Measurements from ENCODE around the gene RRP12.
A peak's percentile ranks its signal among the peaks of the same experiment; 100 is the strongest.

RRP12 gene

GRCh38 chr10:97445357-97445721 lies 44.2 kb upstream of the RRP12 start:
- Histone ChIP-seq H3K36me3 (ENCODE audit: insufficient read depth, low read length) (peaks cover 6% of the 10 kb centered on the region; the same call in 1 of the 2 replicates), H3K9ac (ENCODE audit: low read length) (peak overlapping the region; percentile 84), H3K79me2 (ENCODE audit: insufficient read depth, low read length) (peaks cover 17% of the 10 kb centered on the region), H3K9me2 (ENCODE audit: low read depth, low read length) (no peaks in the 10 kb centered on the region), H3K27ac (ENCODE audit: low read depth, low read length, poor library complexity, severe bottlenecking) (no peak overlapping the region), H3K4me1 (ENCODE audit: insufficient read depth, low read length, severe bottlenecking) (peaks cover 27% of the 10 kb centered on the region), H4K20me1 (ENCODE audit: insufficient read depth, low read length) (no peaks in the 10 kb centered on the region), H3F3A (ENCODE audit: insufficient read depth, low read length) (no peaks in the 10 kb centered on the region), H3K4me3 (ENCODE audit: low read depth, low read length, poor library complexity, severe bottlenecking) (peak overlapping the region; percentile 92), H3K4me2 (ENCODE audit: low read length) (peak overlapping the region; percentile 94), H3K9me3 (ENCODE audit: low read length) (no peaks in the 10 kb centered on the region), H2AFZ (ENCODE audit: low read length) (no peak overlapping the region), H3K27me3 (ENCODE audit: insufficient read depth, low read length) (no peaks in the 10 kb centered on the region)
- no peak for TF ChIP-seq EZH2 (IDR thresholded peaks at IDR 0.05; ENCODE audit: borderline replicate concordance, low read length)
- TF ChIP-seq, protein P1, sequence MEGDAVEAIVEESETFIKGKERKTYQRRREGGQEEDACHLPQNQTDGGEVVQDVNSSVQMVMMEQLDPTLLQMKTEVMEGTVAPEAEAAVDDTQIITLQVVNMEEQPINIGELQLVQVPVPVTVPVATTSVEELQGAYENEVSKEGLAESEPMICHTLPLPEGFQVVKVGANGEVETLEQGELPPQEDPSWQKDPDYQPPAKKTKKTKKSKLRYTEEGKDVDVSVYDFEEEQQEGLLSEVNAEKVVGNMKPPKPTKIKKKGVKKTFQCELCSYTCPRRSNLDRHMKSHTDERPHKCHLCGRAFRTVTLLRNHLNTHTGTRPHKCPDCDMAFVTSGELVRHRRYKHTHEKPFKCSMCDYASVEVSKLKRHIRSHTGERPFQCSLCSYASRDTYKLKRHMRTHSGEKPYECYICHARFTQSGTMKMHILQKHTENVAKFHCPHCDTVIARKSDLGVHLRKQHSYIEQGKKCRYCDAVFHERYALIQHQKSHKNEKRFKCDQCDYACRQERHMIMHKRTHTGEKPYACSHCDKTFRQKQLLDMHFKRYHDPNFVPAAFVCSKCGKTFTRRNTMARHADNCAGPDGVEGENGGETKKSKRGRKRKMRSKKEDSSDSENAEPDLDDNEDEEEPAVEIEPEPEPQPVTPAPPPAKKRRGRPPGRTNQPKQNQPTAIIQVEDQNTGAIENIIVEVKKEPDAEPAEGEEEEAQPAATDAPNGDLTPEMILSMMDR (IDR thresholded peaks at IDR 0.05; ENCODE audit: low read length), result no peak

GRCh38 chr10:97444212-97444611 lies 43.1 kb upstream of the RRP12 start:
- no peaks in the 10 kb centered on the region for H4K20me1 ChIP-seq (ENCODE audit: insufficient read depth, low read length)
- H3F3A ChIP-seq (ENCODE audit: insufficient read depth, low read length), result no peaks in the 10 kb centered on the region
- peaks cover 27% of the 10 kb centered on the region for H3K4me1 ChIP-seq (ENCODE audit: insufficient read depth, low read length, severe bottlenecking)
- H2AFZ ChIP-seq (ENCODE audit: low read length), result no peak overlapping the region
- TF ChIP-seq EZH2 (IDR thresholded peaks at IDR 0.05; ENCODE audit: borderline replicate concordance, low read length), result no peak
- TF ChIP-seq, protein P1 (IDR thresholded peaks at IDR 0.05; ENCODE audit: low read length), result no peak
- no peak overlapping the region for H3K27ac ChIP-seq (ENCODE audit: low read depth, low read length, poor library complexity, severe bottlenecking)
- no peaks in the 10 kb centered on the region for H3K9me2 ChIP-seq (ENCODE audit: low read depth, low read length)
- H3K9ac ChIP-seq (ENCODE audit: low read length), result peak overlapping the region; percentile 84; the same call in 1 of the 2 replicates
- peaks cover 17% of the 10 kb centered on the region for H3K79me2 ChIP-seq (ENCODE audit: insufficient read depth, low read length)
- H3K27me3 ChIP-seq (ENCODE audit: insufficient read depth, low read length), result no peaks in the 10 kb centered on the region
- H3K4me3 ChIP-seq (ENCODE audit: low read depth, low read length, poor library complexity, severe bottlenecking), result no peak overlapping the region
- H3K9me3 ChIP-seq (ENCODE audit: low read length), result no peaks in the 10 kb centered on the region
- H3K36me3 ChIP-seq (ENCODE audit: insufficient read depth, low read length), result peaks cover 6% of the 10 kb centered on the region; the same call in 1 of the 2 replicates
- peak overlapping the region; percentile 94 for H3K4me2 ChIP-seq (ENCODE audit: low read length)

DNA sequence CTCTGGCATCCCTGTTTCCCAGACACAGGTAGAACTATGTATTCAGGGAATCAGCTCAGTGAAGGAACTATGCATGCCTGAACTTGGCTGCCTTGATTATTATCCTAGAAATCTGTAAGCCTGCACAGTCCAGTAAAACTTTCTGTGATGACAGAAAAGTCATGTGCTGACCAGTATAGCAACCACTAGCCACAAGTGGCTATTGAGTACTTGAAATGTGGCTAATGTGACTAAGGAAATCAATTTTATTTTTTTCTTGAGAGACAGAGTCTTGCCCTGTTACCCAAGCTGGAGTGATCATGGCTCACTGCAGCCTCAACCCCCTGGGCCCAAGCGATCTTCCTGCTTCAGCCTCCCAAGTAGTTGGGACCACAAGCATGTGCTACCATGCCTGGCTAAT lies 41.1 kb upstream of the RRP12 start:
- Histone ChIP-seq H3K27ac (ENCODE audit: low read depth, low read length, poor library complexity, severe bottlenecking) (no peak overlapping the region), H3K9ac (ENCODE audit: low read length) (no peak overlapping the region), H3K79me2 (ENCODE audit: insufficient read depth, low read length) (peaks cover 14% of the 10 kb centered on the region; the same call in 1 of the 2 replicates), H3K36me3 (ENCODE audit: insufficient read depth, low read length) (peaks cover 6% of the 10 kb centered on the region; the same call in 1 of the 2 replicates), H3K4me3 (ENCODE audit: low read depth, low read length, poor library complexity, severe bottlenecking) (no peak overlapping the region), H3K4me2 (ENCODE audit: low read length) (no peak overlapping the region), H2AFZ (ENCODE audit: low read length) (no peak overlapping the region), H3K27me3 (ENCODE audit: insufficient read depth, low read length) (no peaks in the 10 kb centered on the region), H4K20me1 (ENCODE audit: insufficient read depth, low read length) (no peaks in the 10 kb centered on the region), H3K9me3 (ENCODE audit: low read length) (no peaks in the 10 kb centered on the region), H3K9me2 (ENCODE audit: low read depth, low read length) (no peaks in the 10 kb centered on the region), H3F3A (ENCODE audit: insufficient read depth, low read length) (no peaks in the 10 kb centered on the region), H3K4me1 (ENCODE audit: insufficient read depth, low read length, severe bottlenecking) (peaks cover 17% of the 10 kb centered on the region)
- TF ChIP-seq, protein P1 (IDR thresholded peaks at IDR 0.05; ENCODE audit: low read length), result no peak
- TF ChIP-seq EZH2 (IDR thresholded peaks at IDR 0.05; ENCODE audit: borderline replicate concordance, low read length), result no peak

All from OCI-LY1 (cell line).